Prostate gland (tissue), 1 donor: ENCODE results near the gene ACVR2B.

ENCODE experiments used
- POLR2A ChIP-seq: fragments of 450-650 bp; IDR thresholded peaks from one replicate; pipeline ENCODE4 v1.6.1; 2016; ENCODE audit warnings: antibody characterized with exemption, mild to moderate bottlenecking
- POLR2AphosphoS5 ChIP-seq: sonication (generic); formaldehyde crosslinking; IDR thresholded peaks from one replicate; pipeline ENCODE4 v1.6.1; 2017; ENCODE audit warnings: antibody characterized with exemption

DNA sequence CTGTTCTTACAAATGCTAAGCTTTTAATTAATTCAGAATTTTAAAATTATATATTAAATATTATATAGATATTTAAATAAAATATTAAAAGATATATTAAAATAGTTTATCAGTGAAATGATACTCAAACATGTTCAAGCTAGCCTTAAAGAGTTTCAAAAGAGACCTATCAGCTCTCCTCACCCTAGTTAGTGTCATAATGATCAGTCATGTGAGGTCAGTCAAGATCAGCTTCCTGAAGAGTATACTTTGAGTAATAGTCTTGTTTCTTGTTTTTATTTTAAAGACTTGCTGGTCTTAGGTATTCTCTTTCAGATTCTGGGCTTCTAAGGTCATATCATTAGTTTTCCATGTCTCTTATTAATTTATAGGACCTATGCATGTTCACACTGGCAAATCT is 56.9 kb downstream of the ACVR2B start:
- TF ChIP-seq POLR2AphosphoS5: no peak
- no peak for TF ChIP-seq POLR2A
